Measurements from ENCODE around the gene GNB5.
A peak's percentile ranks its signal among the peaks of the same experiment; 100 is the strongest.

Gene GNB5

GRCh38 chr15:52102463-52102862 lies 88.7 kb downstream of the GNB5 start:
- Histone ChIP-seq H3K9me3 (ENCODE audit: control insufficient read depth, insufficient read depth, low read length) (no peaks in the 10 kb centered on the region), H3K4me2 (ENCODE audit: low read length) (0 out of 2 replicates have a peak overlapping the region, but pooled peaks have one; percentile 9), H3K27ac (ENCODE audit: low read depth, low read length) (no peak overlapping the region), H3F3A (ENCODE audit: control insufficient read depth, insufficient read depth) (no peaks in the 10 kb centered on the region), H3K36me3 (ENCODE audit: control insufficient read depth, low read length) (no peaks in the 10 kb centered on the region), H4K20me1 (ENCODE audit: control insufficient read depth, insufficient read depth, low read depth, low read length) (no peaks in the 10 kb centered on the region), H3K9me2 (replicated peaks; ENCODE audit: control insufficient read depth, low read length) (no peaks in the 10 kb centered on the region), H3K79me2 (ENCODE audit: control insufficient read depth, low read length) (no peaks in the 10 kb centered on the region), H3K27me3 (ENCODE audit: control insufficient read depth, low read length) (no peaks in the 10 kb centered on the region), H3K4me1 (ENCODE audit: control insufficient read depth, low read length) (peaks cover 16% of the 10 kb centered on the region), H3K4me3 (ENCODE audit: low read length) (no peak overlapping the region)
- TF ChIP-seq EZH2phosphoT487 (IDR thresholded peaks at IDR 0.05; ENCODE audit: borderline replicate concordance, low read length), result no peak
- TF ChIP-seq, protein P1, sequence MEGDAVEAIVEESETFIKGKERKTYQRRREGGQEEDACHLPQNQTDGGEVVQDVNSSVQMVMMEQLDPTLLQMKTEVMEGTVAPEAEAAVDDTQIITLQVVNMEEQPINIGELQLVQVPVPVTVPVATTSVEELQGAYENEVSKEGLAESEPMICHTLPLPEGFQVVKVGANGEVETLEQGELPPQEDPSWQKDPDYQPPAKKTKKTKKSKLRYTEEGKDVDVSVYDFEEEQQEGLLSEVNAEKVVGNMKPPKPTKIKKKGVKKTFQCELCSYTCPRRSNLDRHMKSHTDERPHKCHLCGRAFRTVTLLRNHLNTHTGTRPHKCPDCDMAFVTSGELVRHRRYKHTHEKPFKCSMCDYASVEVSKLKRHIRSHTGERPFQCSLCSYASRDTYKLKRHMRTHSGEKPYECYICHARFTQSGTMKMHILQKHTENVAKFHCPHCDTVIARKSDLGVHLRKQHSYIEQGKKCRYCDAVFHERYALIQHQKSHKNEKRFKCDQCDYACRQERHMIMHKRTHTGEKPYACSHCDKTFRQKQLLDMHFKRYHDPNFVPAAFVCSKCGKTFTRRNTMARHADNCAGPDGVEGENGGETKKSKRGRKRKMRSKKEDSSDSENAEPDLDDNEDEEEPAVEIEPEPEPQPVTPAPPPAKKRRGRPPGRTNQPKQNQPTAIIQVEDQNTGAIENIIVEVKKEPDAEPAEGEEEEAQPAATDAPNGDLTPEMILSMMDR (IDR thresholded peaks at IDR 0.05; ENCODE audit: low read depth, low read length, poor library complexity, severe bottlenecking), result no peak

DNA sequence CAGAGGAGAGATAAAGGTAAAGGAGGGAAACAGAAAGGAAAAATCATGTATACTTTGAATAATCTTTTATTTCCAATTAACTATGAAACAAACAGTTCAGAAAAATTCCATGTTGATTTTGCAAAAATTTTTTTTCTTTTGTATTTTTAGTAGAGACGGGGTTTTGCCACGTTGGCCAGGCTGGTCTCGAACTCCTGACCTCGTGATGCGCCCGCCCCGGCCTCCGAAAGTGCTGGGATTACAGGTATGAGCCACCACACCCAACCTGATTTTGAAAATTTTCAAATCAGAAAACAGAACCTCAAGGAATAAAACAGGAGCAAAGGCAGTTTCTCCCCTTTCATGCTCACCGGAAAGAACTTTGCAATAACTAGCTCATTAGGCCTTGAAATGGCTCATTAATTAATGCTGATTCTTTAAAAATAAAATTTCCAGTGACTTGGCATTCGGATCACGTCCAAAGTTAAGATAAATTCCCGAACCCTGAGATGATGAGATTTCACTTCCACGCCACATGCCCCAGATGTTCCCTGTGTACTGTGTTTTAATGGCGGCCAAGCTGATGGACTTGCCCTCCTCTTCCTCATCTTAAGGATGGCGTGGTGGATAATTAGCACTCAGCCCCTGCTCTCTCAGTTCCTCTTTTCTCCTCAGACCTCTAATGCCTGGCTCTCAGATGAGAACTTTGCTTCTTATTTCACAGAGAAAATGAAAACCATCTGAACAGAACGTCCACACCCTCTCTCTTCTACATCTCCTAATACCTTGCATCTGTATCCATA lies 89.5 kb downstream of the GNB5 start:
- Histone ChIP-seq H4K20me1 (ENCODE audit: control insufficient read depth, insufficient read depth, low read depth, low read length) (no peaks in the 10 kb centered on the region), H3K27ac (ENCODE audit: low read depth, low read length) (no peak overlapping the region), H3K4me1 (ENCODE audit: control insufficient read depth, low read length) (peaks cover 16% of the 10 kb centered on the region), H3K27me3 (ENCODE audit: control insufficient read depth, low read length) (no peaks in the 10 kb centered on the region), H3K79me2 (ENCODE audit: control insufficient read depth, low read length) (no peaks in the 10 kb centered on the region), H3F3A (ENCODE audit: control insufficient read depth, insufficient read depth) (no peaks in the 10 kb centered on the region), H3K9me2 (replicated peaks; ENCODE audit: control insufficient read depth, low read length) (no peaks in the 10 kb centered on the region), H3K9me3 (ENCODE audit: control insufficient read depth, insufficient read depth, low read length) (no peaks in the 10 kb centered on the region), H3K4me3 (ENCODE audit: low read length) (no peak overlapping the region), H3K36me3 (ENCODE audit: control insufficient read depth, low read length) (no peaks in the 10 kb centered on the region), H3K4me2 (ENCODE audit: low read length) (0 out of 2 replicates have a peak overlapping the region, but pooled peaks have one; percentile 9)
- TF ChIP-seq, protein P1 (IDR thresholded peaks at IDR 0.05; ENCODE audit: low read depth, low read length, poor library complexity, severe bottlenecking), result no peak
- no peak for TF ChIP-seq EZH2phosphoT487 (IDR thresholded peaks at IDR 0.05; ENCODE audit: borderline replicate concordance, low read length)

DNA sequence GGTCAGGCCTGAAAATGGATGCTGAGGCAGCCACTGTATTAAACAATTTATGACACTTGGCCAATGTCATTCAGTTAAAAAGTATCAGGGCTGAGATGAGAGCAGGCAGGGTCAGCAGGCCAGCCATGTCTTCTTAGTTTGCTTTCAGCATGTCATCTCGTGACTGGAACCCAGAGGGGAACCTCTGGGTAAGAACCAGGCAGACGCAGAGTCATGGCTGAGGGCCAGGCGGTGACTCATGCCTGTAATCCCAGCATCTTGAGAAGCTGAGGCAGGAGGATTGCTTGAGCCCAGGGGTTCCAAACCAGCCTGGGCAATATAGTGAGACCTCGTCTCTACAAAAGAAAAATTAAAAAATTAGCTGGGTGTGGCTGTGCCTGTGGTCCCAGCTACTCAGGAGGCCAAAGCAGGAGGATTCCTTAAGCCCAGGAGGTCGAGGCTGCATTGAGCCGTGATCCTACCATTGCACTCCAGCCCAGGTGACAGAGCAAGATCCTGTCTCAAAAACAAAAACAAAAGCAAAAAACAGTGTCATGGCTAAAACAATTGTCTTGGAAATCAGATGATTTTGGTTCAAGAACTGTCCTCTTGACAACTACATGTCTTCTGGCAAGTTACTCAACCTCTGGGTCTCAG lies 90.3 kb downstream of the GNB5 start:
- no peak overlapping the region for H3K4me2 ChIP-seq (ENCODE audit: low read length)
- H3K9me3 ChIP-seq (ENCODE audit: control insufficient read depth, insufficient read depth, low read length), result no peaks in the 10 kb centered on the region
- no peak overlapping the region for H3K27ac ChIP-seq (ENCODE audit: low read depth, low read length)
- no peaks in the 10 kb centered on the region for H3F3A ChIP-seq (ENCODE audit: control insufficient read depth, insufficient read depth)
- H3K79me2 ChIP-seq (ENCODE audit: control insufficient read depth, low read length), result no peaks in the 10 kb centered on the region
- TF ChIP-seq EZH2phosphoT487 (IDR thresholded peaks at IDR 0.05; ENCODE audit: borderline replicate concordance, low read length), result no peak
- TF ChIP-seq, protein P1 (IDR thresholded peaks at IDR 0.05; ENCODE audit: low read depth, low read length, poor library complexity, severe bottlenecking), result no peak
- no peaks in the 10 kb centered on the region for H3K36me3 ChIP-seq (ENCODE audit: control insufficient read depth, low read length)
- peaks cover under 1% of the 10 kb centered on the region; the same call in 1 of the 2 replicates for H3K27me3 ChIP-seq (ENCODE audit: control insufficient read depth, low read length)
- H3K4me3 ChIP-seq (ENCODE audit: low read length), result no peak overlapping the region
- no peaks in the 10 kb centered on the region for H4K20me1 ChIP-seq (ENCODE audit: control insufficient read depth, insufficient read depth, low read depth, low read length)
- H3K9me2 ChIP-seq (replicated peaks; ENCODE audit: control insufficient read depth, low read length), result no peaks in the 10 kb centered on the region
- peaks cover 16% of the 10 kb centered on the region for H3K4me1 ChIP-seq (ENCODE audit: control insufficient read depth, low read length)
